ENCODE results near the gene GOLGA6L10.
"Not testable (repeated sequence)": the region's sequence is repeated elsewhere in the genome, so short reads cannot be mapped to it uniquely, and the experiment has no call there.

The GOLGA6L10 gene

DNA sequence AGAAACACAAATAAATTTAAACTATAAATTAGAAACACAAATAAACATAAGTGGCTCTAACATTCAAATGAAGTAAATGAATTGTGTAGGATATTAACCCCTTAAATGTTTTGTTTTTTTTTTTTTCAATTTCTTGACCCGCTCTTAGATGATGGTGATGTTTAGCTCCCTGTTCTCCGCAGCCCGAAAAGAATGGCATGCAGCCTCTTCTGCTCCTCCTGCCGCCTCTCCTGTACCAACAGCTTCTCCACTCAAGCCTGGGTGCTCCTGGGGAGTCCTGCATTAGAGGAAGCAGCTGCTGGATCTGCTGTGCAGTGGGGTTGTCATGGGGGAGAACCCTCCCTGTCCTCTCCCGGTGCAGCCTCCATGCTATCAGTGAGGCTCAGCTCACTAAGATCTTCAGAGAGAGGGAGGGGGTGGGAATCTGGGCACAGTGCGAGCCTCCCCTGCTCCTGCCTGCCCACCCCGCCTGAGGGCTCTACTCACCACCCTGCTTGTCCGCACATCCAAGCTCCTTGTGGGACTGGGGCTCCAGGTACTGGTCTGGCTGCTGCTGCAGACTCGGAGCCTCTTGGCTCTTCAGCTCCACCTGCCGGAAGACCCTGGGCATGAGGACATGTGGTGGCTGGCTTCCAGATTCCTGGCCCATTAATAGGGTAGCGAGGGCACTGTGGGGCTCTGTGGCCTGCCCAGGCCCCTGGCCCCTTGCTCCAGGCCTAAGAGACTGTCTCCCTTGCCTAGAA is 6.5 kb downstream of the GOLGA6L10 start:
- DNase-seq = not testable (repeated sequence)

DNA sequence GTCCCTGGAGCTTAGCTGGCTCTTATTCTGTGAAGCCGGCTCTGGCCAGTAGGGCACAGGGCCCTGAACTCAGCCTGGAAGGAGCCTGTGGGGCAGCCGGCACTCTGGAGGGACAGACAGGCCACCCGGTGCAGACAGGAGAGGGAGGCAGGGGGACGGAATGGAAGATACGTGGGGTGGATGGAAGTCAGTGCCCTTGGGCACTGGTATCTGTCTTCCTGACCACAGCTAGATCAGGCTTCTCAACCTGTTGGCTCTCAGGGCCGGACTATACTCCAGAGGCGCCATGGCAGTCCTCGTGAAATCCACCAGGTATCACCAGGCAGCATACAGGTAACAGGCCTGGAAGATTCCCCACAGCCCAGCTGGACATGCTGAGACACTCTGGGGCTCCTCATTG is 10.7 kb downstream of the GOLGA6L10 start:
- DNase-seq = not testable (repeated sequence)

DNA sequence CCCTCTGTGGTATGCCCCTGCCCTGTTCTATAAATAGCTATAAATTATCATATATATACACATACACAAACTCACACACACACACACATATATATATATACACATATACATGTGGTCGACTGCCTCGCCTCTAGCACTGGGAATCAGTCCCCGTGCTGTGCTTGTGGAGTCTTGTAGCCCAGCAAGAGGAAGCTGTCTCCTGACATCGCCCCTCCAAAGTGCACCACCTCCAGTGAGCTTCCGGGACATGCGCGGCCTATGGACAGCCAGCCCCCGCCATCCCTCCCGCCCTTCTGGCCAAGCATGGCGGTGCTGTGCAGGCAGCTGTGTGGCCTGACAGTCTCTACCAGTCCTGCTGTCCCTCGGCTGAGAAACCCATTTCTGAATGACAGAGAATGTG is 11.2 kb downstream of the GOLGA6L10 start:
- DNase-seq = not testable (repeated sequence)

DNA sequence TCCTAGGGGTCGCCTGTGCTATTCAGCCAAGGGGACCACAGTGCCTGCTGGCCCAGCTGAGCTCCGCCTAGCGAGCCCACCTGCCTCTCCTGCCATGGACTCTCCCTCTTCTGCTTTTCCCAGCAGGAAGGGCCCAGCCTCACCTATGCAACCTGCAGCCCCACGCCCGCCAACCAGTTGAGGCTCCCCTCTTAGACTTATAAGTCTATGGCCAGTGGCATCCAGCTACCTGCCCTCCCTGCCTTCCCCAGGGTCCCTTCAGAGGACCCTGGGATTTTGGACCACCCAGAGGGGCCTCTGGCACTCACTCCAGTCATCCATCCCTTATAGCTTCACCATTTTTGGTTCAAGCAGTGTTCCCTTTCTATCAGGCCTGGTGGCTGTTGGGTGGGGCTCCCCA is 12.2 kb downstream of the GOLGA6L10 start:
- not testable (repeated sequence) for DNase-seq

DNA sequence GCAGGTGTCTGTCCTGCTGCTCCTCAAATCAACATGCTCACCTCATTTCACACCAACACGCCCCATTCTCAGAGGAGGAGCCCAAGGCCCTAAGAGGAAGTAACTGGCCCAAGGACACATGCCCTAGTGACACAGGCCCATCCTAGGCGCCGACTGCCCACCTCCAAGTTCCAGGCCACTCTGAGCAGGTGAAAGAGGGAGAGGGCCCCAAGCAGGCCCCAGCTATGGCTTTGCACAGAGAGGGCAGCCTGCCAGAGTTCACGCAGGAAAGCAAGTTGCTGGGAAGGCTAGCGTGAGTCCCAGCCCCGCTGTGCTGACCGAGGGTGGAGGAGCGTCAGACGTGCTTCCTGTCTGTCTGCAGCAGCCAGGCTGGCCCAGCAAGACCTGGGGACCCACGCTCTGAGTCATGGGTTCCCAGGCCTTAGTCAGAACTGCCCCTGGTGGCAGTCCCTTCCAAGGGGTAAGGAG is 13.1 kb downstream of the GOLGA6L10 start:
- DNase-seq = not testable (repeated sequence)

DNA sequence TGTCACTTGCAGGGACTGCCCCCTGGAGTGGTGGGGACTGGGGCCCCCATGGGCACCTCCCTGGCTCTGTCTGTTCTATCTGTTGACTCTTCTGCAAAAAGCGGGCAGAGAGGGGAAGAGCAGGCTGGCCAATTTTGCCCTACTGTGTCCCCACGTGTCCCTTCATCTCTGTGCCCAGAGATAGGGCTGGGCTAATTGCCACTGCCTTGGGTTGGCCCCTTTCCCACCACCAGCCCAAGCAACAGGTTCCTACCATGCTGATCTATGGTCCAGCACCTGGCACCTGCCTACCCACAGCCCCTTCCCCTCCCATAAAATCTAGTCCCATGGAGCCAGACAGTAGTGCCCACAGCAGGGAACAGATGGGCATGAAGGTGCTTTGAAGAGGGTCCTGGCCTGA is 14.3 kb downstream of the GOLGA6L10 start:
- not testable (repeated sequence) for DNase-seq

DNA sequence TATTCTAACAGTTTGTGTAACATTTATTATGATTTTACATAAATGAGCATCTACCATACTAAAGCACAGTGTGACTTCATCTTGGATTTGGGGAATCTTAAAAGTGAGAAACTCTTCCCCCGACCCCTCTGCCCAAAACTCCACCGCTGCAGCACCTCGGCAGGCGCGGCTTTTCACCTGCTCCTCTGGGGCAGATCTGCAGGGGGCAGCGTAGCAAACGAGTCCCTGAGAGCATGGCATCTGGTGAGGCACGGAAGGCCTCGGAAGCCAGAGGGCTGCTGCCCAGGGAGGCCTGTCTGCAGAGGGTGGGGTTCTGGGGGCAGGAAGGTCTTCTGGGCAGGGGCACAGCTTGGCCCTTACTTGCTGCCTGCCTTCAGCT is 14.7 kb downstream of the GOLGA6L10 start:
- not testable (repeated sequence) for DNase-seq

DNA sequence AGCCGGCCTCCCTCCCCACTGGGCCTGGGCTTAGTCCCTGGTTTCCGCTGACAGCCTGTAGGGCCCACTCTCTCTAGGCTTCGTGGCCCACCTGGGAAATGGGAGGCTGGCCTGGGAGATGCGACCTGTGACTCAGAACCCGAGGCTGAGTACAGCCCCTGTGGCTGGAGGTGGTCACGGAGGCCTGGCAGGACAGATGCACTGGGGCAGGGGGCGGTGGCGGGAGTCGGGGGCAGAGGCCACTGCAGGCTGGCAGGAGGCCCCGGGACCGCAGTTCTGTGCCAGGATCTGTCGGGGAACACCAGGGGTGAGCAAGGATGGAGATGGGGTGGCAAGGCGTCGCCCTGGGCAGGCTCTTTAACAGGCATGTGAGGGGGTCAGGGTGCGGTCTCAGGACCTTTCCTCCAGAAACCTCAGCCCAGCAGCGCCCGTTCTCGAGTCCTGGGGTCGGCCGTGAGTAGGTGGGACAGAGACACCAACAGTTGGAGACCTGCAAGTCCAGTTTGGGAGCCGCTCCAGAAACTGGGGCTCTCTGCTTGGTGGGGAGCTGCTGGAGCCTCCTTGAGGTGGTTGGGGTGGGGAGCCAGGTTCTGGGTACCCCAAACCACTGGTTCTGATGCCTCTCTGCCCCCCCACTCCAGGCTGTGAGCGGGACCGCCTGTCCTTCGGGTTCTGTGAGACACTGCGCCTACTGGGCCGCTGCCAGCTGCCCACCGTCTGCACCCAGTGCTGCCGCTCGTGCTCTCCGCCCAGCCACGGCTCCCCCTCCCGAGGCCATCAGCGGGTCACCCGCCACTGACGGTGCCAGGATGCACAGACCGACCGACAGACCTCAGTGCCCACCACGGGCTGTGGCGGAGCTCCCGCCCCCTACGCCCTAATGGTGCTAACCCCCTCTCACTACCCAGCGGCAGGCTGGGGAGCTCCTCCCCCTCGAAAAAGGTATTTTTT is 15.4 kb downstream of the GOLGA6L10 start:
- not testable (repeated sequence) for DNase-seq

DNA sequence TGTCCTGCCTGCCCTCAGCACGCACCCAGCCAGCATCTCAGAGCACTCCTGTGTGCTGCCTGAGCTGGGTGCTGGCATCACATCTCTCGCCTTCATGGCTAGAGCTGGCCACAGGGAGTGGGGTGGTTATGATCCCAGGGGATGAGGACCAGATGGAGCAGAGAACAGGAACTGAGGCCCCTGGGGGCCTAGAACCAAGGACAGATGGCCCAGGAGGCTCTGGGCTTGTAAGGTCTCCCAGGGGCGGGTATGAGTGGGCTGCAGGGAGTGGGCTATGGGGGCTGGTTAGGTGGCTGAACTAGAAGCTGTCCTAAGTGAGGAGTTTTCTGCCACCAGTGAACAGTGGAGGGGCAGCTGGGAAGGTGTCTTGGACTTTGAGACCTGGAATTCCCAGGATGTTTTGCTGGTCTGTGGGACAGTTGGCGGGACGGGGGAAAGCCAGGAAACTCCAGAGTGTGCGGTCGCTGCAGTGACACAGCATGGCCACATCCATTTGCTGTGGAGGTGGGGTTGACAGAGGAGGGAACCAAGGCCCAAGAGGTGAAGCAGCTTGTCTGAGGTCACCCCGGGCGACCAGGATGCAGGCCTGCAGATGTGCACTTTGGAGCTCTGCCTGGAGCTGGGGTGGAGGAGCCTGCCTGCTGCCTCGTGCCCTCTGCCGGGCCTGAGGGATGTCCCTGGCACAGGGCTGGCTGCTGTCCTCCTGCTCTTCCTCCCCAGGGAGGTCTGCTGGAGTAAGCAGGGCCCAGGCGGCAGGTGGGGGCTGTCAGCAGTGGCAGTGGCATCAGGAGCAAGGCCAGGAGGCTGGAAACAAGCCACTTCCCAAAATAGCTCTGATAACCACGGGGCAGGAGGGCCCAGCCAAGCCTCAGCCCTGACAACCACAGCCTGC is 16.3 kb downstream of the GOLGA6L10 start:
- not testable (repeated sequence) for DNase-seq

DNA sequence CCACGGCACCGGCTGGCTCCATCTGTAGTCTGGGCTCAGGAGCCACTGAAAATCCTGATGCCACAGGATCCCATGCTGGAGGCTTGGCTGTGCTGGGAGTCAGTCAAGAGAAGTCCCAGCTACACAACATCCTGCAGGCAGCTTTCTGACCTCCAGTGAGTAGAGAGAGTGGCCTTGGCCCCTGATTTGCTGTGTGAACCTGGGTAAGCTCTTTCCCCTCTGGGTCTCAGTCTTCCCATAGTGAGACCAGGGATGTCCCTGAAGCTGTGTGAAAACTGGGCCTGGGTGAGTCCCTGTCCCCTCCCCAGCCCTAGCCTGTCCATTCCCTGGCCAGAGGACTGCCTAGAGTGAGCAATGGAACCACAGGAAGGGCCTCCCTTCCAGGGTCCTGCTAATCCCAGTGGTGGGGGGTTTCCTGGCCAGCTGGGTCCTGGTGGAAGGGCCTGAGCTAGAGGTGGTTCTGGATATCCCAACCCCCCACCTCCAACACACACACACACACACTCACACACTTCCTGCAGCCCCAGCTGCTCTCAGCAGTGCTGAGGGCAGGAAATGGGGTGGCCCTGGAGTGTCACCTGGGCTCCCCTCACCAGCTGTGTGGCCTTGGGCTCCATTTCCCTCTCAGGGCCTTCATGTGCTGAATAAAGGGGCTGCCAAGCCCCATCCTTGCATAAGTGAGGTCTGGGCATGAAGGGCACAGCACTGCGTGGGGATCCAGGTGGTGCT is 17.5 kb downstream of the GOLGA6L10 start:
- not testable (repeated sequence) for DNase-seq

DNA sequence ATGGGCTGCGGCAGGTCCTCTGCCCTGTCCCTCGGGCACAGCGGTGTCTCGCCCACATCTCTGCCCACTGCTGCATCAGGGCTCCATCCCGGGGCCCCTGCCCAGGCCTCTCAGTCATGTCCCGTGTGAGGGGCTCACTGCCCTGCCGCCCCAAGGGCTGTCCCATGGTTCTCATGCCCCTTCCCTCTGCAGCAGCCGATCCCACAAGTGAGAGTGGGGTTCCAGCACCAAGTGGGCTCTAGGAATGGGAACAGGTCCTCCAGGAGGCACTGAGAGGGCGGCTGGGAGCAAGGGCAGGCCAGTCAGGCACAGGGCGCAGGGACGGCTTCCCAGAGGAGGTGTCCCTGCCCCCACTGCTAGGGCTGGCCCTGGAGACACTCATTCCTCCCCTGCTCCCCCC is 18.4 kb downstream of the GOLGA6L10 start:
- not testable (repeated sequence) for DNase-seq

DNA sequence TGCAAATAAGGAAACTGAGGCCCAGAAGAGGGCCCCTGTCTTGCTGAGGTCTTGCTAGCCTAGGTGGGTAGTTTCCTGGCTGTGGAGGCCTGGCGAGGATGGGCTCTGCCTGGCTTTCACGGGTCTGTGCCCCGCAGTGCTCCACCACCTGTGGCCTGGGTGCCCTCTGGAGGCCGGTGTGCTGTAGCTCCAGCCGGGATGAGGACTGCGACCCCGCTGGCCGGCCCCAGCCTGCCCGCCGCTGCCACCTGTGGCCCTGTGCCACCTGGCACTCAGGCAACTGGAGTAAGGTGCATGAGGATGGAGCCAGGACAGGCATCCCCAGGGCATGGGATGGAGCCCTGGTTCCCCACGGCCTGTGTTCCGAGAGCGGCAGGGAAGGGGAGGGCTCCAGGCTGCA is 20.2 kb downstream of the GOLGA6L10 start:
- DNase-seq = not testable (repeated sequence)

DNA sequence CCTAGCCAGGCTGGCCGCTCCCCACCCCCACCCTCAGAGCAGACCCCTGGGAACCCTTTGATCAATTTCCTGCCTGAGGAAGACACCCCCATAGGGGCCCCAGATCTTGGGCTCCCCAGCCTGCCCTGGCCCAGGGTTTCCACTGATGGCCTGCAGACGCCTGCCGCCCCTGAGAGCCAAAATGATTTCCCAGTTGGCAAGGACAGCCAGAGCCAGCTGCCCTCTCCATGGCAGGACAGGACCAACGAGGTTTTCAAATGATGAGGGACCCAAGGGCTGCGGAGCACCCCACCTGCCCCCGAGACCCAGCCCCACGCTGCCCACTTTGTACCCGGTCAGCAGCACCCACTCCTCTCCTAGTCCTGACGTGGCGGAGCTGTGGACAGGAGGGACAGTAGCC is 21.9 kb downstream of the GOLGA6L10 start:
- not testable (repeated sequence) for DNase-seq

DNA sequence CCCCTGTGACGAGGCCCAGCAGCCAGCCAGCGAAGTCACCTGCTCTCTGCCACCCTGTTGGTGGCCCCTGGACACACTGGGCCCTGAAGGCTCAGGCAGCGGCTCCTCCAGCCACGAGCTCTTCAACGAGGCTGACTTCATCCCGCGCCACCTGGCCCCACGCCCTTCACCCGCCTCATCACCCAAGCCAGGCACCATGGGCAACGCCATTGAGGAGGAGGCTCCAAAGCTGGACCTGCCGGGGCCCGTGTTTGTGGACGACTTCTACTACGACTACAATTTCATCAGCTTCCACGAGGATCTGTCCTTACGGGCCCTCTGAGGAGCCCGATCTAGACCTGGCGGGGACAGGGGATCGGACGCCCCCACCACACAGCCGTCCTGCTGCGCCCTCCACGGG is 22.4 kb downstream of the GOLGA6L10 start:
- not testable (repeated sequence) for DNase-seq

DNA sequence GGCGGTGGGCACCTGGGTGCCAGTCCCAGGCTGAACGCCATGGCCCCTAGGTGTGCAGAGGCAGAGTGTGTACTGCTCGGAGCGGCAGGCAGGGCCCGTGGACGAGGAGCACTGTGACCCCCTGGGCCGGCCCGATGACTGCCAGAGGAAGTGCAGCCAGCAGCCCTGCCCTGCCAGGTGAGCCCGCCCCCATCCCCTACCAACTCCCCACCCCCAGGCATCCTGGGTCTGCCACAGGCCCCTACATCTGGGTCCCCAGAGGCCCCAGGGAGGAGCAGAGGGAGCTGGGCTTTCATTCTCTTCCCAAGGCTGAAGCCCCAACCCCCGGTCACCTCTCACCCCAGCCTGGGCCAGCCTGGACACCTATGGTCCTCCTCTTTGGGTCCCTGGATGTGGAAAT is 23.6 kb downstream of the GOLGA6L10 start:
- not testable (repeated sequence) for DNase-seq

DNA sequence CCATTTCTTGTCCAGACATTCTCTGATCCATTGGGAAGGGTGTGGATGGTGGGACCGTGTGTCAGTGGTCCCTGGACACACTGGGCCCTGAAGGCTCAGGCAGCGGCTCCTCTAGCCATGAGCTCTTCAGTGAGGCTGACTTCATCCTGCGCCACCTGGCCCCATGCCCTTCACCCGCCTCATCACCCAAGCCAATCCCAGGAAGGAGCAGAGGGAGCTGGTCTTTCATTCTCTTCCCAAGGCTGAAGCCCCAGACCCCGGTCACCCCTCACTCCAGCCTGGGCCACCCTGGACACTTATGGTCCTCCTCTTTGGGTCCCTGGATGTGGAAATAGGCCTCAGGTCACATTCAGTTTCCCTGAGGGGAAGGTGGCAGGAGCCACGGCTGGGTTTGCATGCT is 24.4 kb downstream of the GOLGA6L10 start:
- DNase-seq = not testable (repeated sequence)

DNA sequence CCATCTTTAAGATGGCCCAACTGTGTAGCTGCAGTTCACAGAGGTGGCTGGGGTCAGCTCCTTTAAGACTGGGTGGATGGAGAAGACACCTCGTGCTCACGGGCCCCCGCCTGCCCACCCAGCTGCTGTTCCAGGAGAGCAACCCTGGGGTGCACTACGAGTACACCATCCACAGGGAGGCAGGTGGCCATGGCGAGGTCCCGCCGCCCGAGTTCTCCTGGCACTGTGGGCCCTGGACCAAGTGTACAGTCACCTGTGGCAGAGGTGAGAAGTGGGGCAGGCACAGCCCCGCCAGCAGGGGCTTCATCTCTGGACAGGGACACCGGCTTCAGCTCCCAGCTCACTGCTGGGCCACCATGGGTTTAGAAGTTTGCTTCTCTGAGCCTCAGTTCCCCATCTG is 26.8 kb downstream of the GOLGA6L10 start:
- not testable (repeated sequence) for DNase-seq

DNA sequence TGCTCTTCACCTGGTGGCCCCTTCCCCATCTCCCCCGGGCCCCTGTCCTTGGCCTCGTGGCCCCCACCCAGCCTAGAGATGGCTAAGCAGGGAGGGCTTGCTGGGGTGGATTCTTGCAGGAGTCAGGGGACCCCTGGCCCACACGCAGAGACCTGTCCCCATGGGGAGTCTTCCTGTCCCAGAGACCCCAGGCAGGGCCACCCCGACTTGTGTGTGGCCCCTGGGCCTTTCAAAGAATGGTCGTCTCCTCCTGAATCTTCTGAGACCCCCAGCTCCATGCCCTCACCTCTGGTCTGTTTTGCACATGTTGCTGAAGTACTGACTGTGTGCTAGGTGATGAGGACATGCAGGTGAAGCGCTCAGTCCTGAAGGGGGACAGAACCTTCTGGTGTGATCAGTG is 28.4 kb downstream of the GOLGA6L10 start:
- not testable (repeated sequence) for DNase-seq

DNA sequence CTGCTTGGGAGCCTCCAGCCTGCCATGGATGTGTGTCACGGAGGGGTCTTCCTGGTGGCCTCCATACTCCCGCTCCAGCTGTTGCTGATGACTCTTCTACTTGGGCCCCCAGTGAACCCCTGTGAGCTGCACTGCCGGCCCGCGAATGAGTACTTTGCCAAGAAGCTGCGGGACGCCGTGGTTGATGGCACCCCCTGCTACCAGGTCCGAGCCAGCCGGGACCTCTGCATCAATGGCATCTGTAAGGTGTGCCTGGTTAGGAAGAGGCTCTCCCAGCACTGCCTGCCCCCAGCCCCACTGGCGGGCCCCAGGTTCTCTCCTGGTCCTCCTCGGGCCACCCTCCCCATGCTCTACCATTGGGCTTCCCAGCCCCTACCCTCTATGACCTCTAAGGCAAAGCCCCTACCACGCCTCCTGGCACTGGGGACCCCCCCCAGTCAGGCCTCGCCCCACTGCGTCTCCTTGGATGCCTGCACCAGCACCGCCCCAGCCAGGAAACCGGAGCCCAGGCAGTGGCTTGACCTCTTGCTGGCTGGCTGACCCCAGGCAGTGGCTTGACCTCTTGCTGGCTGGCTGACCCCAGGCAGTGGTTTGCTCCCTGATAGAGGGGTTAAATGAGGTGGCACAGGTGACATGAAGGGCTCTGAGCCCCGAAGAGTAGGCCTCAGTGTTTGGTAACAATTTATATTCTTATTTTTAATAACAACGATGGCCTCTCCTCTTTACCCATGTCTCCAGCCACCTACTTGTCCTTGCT is 29.6 kb downstream of the GOLGA6L10 start:
- DNase-seq = not testable (repeated sequence)

DNA sequence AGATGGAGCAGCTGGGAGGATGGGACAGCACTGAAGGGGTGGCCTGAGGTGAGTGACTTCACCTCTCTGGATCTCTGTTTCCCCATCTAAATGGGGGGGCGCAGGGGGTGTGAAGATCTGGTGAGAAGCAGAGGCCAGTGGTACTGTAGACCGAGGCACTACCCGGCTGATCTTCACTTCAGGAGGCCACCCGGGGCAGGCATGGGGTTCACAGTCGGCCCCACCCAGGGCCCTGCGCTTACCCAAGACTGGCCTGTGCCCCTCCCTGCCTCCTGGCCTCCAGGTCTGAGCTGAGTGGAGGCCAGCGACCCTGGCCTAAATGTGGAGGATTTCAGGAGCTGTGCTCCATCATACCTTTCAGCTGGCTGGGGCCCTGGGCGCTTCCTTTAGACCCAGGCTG is 31.0 kb downstream of the GOLGA6L10 start:
- DNase-seq = not testable (repeated sequence)

DNA sequence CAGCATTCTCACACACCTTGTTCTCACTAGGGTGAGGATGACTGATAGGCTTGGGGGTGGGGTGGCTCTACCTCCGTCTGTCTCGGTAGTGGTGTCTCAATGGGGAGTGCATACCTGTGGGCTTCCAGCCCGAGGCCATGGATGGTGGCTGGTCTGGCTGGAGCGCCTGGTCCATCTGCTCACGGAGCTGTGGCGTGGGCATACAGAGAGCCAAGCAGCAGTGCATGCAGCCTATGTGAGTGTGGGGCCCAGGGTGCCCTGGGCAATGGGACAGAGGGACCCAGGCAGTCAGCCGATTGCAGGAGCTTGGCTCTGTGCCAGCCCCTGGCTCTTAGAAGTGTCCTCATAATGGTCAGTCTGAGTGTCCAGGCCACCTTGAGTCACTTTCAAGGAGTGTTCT is 31.8 kb downstream of the GOLGA6L10 start:
- DNase-seq = not testable (repeated sequence)

All from cerebellar nuclear complex (tissue), 1 donor.